CD14-positive monocyte (primary cell): ENCODE data around the gene NRXN3. TPM values are rescaled to one million over a fixed set of nuclear protein-coding genes. Genes with fewer than 3 reads are reported as not detected.

Source experiments
- DNase-seq, 3 donors: peaks; one replicate each; pipeline ENCODE4 v3.0.0-alpha.2; 2011 to 2022
- H2AFZ ChIP-seq: 2 replicates; pipeline ENCODE4 v1.6.0; 2012; ENCODE audit warnings: mild to moderate bottlenecking, low read depth, low read length, inconsistent platforms; ENCODE audit not compliant: insufficient read depth, poor library complexity, severe bottlenecking
- H3K27ac ChIP-seq, 2 donors: 1 replicate in 1 of 2; 2 replicates in 1 of 2; pipeline ENCODE4 v1.5.1; 2012 to 2013; ENCODE audit warnings: low read length in 2 of 2, control low read depth in 1 of 2, inconsistent platforms in 1 of 2, low read depth in 1 of 2, mild to moderate bottlenecking in 1 of 2
- H3K27me3 ChIP-seq, 2 donors: one replicate each; pipeline versions ENCODE4 v1.6.0 to v1.6.1; 2011 to 2013; ENCODE audit warnings: low read length in 2 of 2; ENCODE audit not compliant: control insufficient read depth in 2 of 2, insufficient read depth in 2 of 2
- H3K36me3 ChIP-seq, 2 donors: replicated peaks in 1 of 2; 1 replicate in 1 of 2; 2 replicates in 1 of 2; pipeline versions ENCODE4 v1.5.1 to v1.6.1; 2012 to 2013; ENCODE audit warnings: low read length in 2 of 2, control low read depth in 1 of 2, inconsistent platforms in 1 of 2, mild to moderate bottlenecking in 1 of 2; ENCODE audit not compliant: insufficient read depth in 2 of 2, control insufficient read depth in 1 of 2
- H3K4me1 ChIP-seq, 2 donors: 1 replicate in 1 of 2; 2 replicates in 1 of 2; pipeline versions ENCODE4 v1.5.1 to v1.6.1; 2012 to 2013; ENCODE audit warnings: low read length in 2 of 2, control low read depth in 1 of 2, inconsistent platforms in 1 of 2, mild to moderate bottlenecking in 1 of 2, moderate library complexity in 1 of 2; ENCODE audit not compliant: insufficient read depth in 2 of 2, control insufficient read depth in 1 of 2
- H3K4me2 ChIP-seq: replicated peaks from 2 replicates; pipeline ENCODE3; 2012; ENCODE audit warnings: low read length, moderate library complexity, mild to moderate bottlenecking; ENCODE audit not compliant: poor library complexity, severe bottlenecking; ENCODE audit errors: extremely low read depth
- H3K4me3 ChIP-seq, 3 experiments: fragments of 200-600 bp in 1 of 3; sonication (generic) in 1 of 3; replicated peaks in 1 of 3; 1 replicate in 2 of 3; 2 replicates in 1 of 3; pipeline ENCODE4 v1.5.1; 2011 to 2013; ENCODE audit warnings: low read length in 3 of 3, mild to moderate bottlenecking in 3 of 3, control low read depth in 2 of 3, low read depth in 2 of 3, inconsistent platforms in 1 of 3, moderate library complexity in 1 of 3
- H3K79me2 ChIP-seq: 2 replicates; pipeline ENCODE4 v1.6.0; 2012; ENCODE audit warnings: mild to moderate bottlenecking, control low read depth, inconsistent platforms, low read length, moderate library complexity; ENCODE audit not compliant: insufficient read depth
- H3K9ac ChIP-seq: 2 replicates; pipeline ENCODE4 v1.6.0; 2017; ENCODE audit warnings: low read length, mild to moderate bottlenecking; ENCODE audit not compliant: insufficient read depth, poor library complexity, severe bottlenecking
- H3K9me3 ChIP-seq, 2 donors: replicated peaks in 1 of 2; 1 replicate in 1 of 2; 2 replicates in 1 of 2; pipeline versions ENCODE4 v1.5.1 to v1.6.1; 2012 to 2013; ENCODE audit warnings: low read length in 2 of 2, control low read depth in 1 of 2; ENCODE audit not compliant: control insufficient read depth in 1 of 2, insufficient read depth in 1 of 2
- H4K20me1 ChIP-seq: 2 replicates; pipeline ENCODE4 v1.6.0; 2012; ENCODE audit warnings: mild to moderate bottlenecking, low read length, control low read depth, moderate library complexity; ENCODE audit not compliant: insufficient read depth
- H3K27ac Mint-ChIP-seq, 7 donors: one replicate each; pipeline ENCODE4 v1.8.0; 2020; ENCODE audit warnings: mild to moderate bottlenecking in 7 of 7, mixed read lengths in 7 of 7, moderate library complexity in 6 of 7, inconsistent platforms in 2 of 7
- H3K27me3 Mint-ChIP-seq, 3 donors: one replicate each; pipeline ENCODE4 v1.8.0; 2021 to 2022; ENCODE audit warnings: low read depth in 3 of 3, mild to moderate bottlenecking in 3 of 3, mixed read lengths in 3 of 3, moderate library complexity in 3 of 3, inconsistent platforms in 1 of 3
- H3K36me3 Mint-ChIP-seq, 2 donors: one replicate each; pipeline ENCODE4 v1.8.0; 2020; ENCODE audit warnings: mixed read lengths in 2 of 2, inconsistent platforms in 1 of 2, mild to moderate bottlenecking in 1 of 2
- H3K4me1 Mint-ChIP-seq: one replicate; pipeline ENCODE4 v1.8.0; 2020; ENCODE audit warnings: mild to moderate bottlenecking, mixed read lengths
- H3K4me3 Mint-ChIP-seq, 2 donors: one replicate each; pipeline ENCODE4 v1.8.0; 2020; ENCODE audit warnings: mild to moderate bottlenecking in 2 of 2, mixed read lengths in 2 of 2, moderate library complexity in 1 of 2
- H3K9me3 Mint-ChIP-seq, 7 donors: one replicate each; pipeline ENCODE4 v1.8.0; 2020 to 2022; ENCODE audit warnings: mixed read lengths in 7 of 7, mild to moderate bottlenecking in 6 of 7, moderate library complexity in 6 of 7, inconsistent platforms in 2 of 7
- WGBS: methylation state at CpG from one replicate; pipeline ENCODE4 v1.1.5; 2013; ENCODE audit warnings: missing lambda C conversion rate; ENCODE audit not compliant: insufficient coverage; 5-methylcytosine and 5-hydroxymethylcytosine counted together
- intact Hi-C, 2 donors: fragments of 100-400 bp; cut with micrococcal nuclease; formaldehyde crosslinking; loops; one replicate each; pipeline versions ENCODE4 v1.15.0 to v1.15.1; 2023
- polyA plus RNA-seq, 3 donors: library from polyadenylated mRNA; depleted of rRNA in 1 of 3; unstranded in 2 of 3; stranded (reverse) in 1 of 3; fragments of 300-500 nt in 2 of 3; fragments of >200 nt in 1 of 3; fragmentation: Illumina TruSeq in 2 of 3; gene quantifications; 1 replicate in 2 of 3; 2 replicates in 1 of 3; pipeline ENCODE4 v1.2.3, GENCODE V29; 2012 to 2021
- TF ChIP-seq, protein P1 (sequence below): fragments of 200-600 bp; IDR thresholded peaks from one replicate; pipeline ENCODE4 v1.8.0; 2022; ENCODE audit warnings: antibody characterized with exemption, mild to moderate bottlenecking

Gene NRXN3
- polyA plus RNA-seq, 3 donors, result not detected

DNA sequence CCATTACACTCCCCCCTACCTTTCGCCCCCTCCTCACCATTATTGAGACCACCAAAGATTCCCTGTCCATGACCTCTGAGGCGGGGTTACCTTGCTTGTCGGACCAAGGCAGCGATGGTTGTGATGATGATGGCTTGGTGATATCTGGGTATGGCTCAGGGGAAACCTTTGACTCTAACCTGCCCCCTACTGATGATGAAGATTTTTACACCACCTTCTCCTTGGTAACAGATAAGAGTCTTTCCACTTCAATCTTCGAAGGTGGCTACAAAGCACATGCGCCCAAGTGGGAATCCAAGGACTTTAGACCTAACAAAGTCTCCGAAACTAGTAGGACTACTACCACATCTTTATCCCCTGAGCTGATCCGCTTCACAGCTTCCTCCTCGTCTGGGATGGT, 1690.9 kb downstream of the NRXN3 start:
- Histone ChIP-seq H3K27me3 (no peaks in the 10 kb centered on the region), H3K27ac (no peak overlapping the region), H3K9ac (no peak overlapping the region), H4K20me1 (no peaks in the 10 kb centered on the region), H3K4me1 (no peaks in the 10 kb centered on the region), H3K4me3 (no peak overlapping the region), H3K36me3 (no peaks in the 10 kb centered on the region), H3K79me2 (no peaks in the 10 kb centered on the region), H3K4me2 (no peak overlapping the region), H2AFZ (no peak overlapping the region), H3K9me3 (peaks cover 3 to 4% of the 10 kb centered on the region in 2 donors)
- DNase-seq, result no peak
- H3K4me1 Mint-ChIP-seq, result no peaks in the 10 kb centered on the region
- H3K27me3 Mint-ChIP-seq, result peaks cover 0 to 2% (median 0%) of the 10 kb centered on the region in 3 donors
- peaks cover 0 to 4% (median 3%) of the 10 kb centered on the region in 7 donors for H3K9me3 Mint-ChIP-seq
- no peak overlapping the region for H3K27ac Mint-ChIP-seq
- no peak overlapping the region for H3K4me3 Mint-ChIP-seq
- TF ChIP-seq, protein P1, sequence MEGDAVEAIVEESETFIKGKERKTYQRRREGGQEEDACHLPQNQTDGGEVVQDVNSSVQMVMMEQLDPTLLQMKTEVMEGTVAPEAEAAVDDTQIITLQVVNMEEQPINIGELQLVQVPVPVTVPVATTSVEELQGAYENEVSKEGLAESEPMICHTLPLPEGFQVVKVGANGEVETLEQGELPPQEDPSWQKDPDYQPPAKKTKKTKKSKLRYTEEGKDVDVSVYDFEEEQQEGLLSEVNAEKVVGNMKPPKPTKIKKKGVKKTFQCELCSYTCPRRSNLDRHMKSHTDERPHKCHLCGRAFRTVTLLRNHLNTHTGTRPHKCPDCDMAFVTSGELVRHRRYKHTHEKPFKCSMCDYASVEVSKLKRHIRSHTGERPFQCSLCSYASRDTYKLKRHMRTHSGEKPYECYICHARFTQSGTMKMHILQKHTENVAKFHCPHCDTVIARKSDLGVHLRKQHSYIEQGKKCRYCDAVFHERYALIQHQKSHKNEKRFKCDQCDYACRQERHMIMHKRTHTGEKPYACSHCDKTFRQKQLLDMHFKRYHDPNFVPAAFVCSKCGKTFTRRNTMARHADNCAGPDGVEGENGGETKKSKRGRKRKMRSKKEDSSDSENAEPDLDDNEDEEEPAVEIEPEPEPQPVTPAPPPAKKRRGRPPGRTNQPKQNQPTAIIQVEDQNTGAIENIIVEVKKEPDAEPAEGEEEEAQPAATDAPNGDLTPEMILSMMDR, result no peak
- WGBS, result 100% methylated on average over 2 of the region's 9 CpGs
- H3K36me3 Mint-ChIP-seq, result no peaks in the 10 kb centered on the region
- intact Hi-C loops, result no loop called here

DNA sequence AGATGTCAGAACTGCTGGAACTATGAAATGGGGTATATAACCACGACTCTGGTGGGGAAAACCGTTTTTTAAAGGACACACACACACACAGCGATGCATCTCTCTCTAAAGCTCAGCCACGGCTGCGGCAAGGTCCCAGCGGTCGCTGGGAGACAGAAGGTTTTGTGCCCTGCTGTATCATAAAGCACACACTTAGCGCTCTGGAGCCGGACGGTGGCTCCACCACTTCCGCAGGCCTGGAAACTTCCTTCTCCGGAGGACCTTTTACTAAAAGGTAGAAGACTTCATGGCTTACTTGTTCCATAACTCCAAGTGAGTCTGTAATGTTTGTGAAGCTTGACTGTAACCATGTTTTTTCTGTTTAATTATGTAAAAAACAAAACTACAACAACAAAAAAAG, 1691.9 kb downstream of the NRXN3 start:
- intact Hi-C loops, result no loop called here
- no peak overlapping the region for H3K27ac ChIP-seq
- H3K27me3 Mint-ChIP-seq, result peaks cover 0 to 2% (median 0%) of the 10 kb centered on the region in 3 donors
- peaks cover 0 to 4% (median 3%) of the 10 kb centered on the region in 7 donors for H3K9me3 Mint-ChIP-seq
- 91% methylated on average over 10 of the region's 12 CpGs for WGBS
- H3K4me1 ChIP-seq, result no peaks in the 10 kb centered on the region
- no peaks in the 10 kb centered on the region for H3K36me3 ChIP-seq
- no peak overlapping the region for H3K4me2 ChIP-seq
- H2AFZ ChIP-seq, result no peak overlapping the region
- no peaks in the 10 kb centered on the region for H4K20me1 ChIP-seq
- H3K9ac ChIP-seq, result no peak overlapping the region
- H3K27me3 ChIP-seq, result no peaks in the 10 kb centered on the region
- H3K4me3 Mint-ChIP-seq, result no peak overlapping the region
- H3K9me3 ChIP-seq, result peaks cover 3 to 4% of the 10 kb centered on the region in 2 donors
- no peak overlapping the region for H3K27ac Mint-ChIP-seq
- H3K36me3 Mint-ChIP-seq, result no peaks in the 10 kb centered on the region
- TF ChIP-seq, protein P1, result no peak
- no peak for DNase-seq
- no peaks in the 10 kb centered on the region for H3K79me2 ChIP-seq
- no peak overlapping the region for H3K4me3 ChIP-seq
- H3K4me1 Mint-ChIP-seq, result no peaks in the 10 kb centered on the region
